ENCODE measurements around the gene CRELD1. TPM values are rescaled to one million over a fixed set of nuclear protein-coding genes. Genes with fewer than 3 reads are reported as not detected.

The CRELD1 gene
- total RNA-seq, 1 donor from 2014 or later, result 26.5 TPM

- H3K9me3 Mint-ChIP-seq (ENCODE audit: low read depth), result no peaks in the 10 kb centered on the region
- peak; percentile 79 for DNase-seq (ENCODE audit: low spot score)
- peak overlapping the region; percentile 33 for H3K4me3 Mint-ChIP-seq (ENCODE audit: unreplicated experiment)
- H3K4me1 Mint-ChIP-seq (ENCODE audit: low read depth), result peaks cover 39% of the 10 kb centered on the region
- H3K27me3 Mint-ChIP-seq (ENCODE audit: low read depth), result no peaks in the 10 kb centered on the region
- TF ChIP-seq, protein P1, sequence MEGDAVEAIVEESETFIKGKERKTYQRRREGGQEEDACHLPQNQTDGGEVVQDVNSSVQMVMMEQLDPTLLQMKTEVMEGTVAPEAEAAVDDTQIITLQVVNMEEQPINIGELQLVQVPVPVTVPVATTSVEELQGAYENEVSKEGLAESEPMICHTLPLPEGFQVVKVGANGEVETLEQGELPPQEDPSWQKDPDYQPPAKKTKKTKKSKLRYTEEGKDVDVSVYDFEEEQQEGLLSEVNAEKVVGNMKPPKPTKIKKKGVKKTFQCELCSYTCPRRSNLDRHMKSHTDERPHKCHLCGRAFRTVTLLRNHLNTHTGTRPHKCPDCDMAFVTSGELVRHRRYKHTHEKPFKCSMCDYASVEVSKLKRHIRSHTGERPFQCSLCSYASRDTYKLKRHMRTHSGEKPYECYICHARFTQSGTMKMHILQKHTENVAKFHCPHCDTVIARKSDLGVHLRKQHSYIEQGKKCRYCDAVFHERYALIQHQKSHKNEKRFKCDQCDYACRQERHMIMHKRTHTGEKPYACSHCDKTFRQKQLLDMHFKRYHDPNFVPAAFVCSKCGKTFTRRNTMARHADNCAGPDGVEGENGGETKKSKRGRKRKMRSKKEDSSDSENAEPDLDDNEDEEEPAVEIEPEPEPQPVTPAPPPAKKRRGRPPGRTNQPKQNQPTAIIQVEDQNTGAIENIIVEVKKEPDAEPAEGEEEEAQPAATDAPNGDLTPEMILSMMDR (IDR thresholded peaks at IDR 0.05), result no peak
- H3K36me3 Mint-ChIP-seq (ENCODE audit: low read depth), result no peaks in the 10 kb centered on the region
- no peak overlapping the region for H3K27ac Mint-ChIP-seq (ENCODE audit: unreplicated experiment)
These were observed 15.8 kb upstream of the CRELD1 start for GRCh38 chr3:9917820-9918219.

- Mint-ChIP-seq H3K27ac (ENCODE audit: unreplicated experiment) (no peak overlapping the region), H3K4me3 (ENCODE audit: unreplicated experiment) (no peak overlapping the region), H3K36me3 (ENCODE audit: low read depth) (no peaks in the 10 kb centered on the region), H3K27me3 (ENCODE audit: low read depth) (no peaks in the 10 kb centered on the region), H3K4me1 (ENCODE audit: low read depth) (peaks cover 38% of the 10 kb centered on the region), H3K9me3 (ENCODE audit: low read depth) (no peaks in the 10 kb centered on the region)
- TF ChIP-seq, protein P1 (IDR thresholded peaks at IDR 0.05), result no peak
- no peak for DNase-seq (ENCODE audit: low spot score)
These were observed 15.2 kb upstream of the CRELD1 start for GRCh38 chr3:9918261-9919038.

DNA sequence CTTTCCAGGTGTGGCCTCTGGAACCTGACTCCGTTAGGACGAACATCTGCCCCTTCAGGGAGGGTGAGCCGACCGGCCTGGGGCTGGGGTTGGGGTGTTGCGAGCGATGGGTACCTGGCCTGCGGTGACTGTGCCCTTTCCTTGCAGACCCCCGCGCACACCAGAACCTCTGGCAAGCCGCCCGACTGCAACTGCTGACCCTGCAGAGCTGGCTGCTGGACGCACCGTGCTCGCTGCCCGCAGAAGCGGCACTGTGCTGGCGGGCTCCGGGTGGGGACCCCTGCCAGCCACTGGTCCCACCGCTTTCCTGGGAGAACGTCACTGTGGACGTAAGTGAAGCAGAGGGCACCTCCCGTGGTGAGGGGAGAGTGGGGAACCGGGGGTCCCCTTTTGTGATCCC is 5.5 kb upstream of the CRELD1 start:
- DNase-seq (ENCODE audit: low spot score), result no peak
- Mint-ChIP-seq H3K9me3 (ENCODE audit: low read depth) (no peaks in the 10 kb centered on the region), H3K27ac (ENCODE audit: unreplicated experiment) (no peak overlapping the region), H3K4me1 (ENCODE audit: low read depth) (peaks cover 4% of the 10 kb centered on the region), H3K4me3 (ENCODE audit: unreplicated experiment) (no peak overlapping the region), H3K27me3 (ENCODE audit: low read depth) (no peaks in the 10 kb centered on the region), H3K36me3 (ENCODE audit: low read depth) (peaks cover 12% of the 10 kb centered on the region)
- TF ChIP-seq, protein P1 (IDR thresholded peaks at IDR 0.05), result no peak

- Mint-ChIP-seq H3K4me3 (ENCODE audit: unreplicated experiment) (no peak overlapping the region), H3K36me3 (ENCODE audit: low read depth) (peaks cover 6% of the 10 kb centered on the region), H3K4me1 (ENCODE audit: low read depth) (peaks cover 24% of the 10 kb centered on the region), H3K9me3 (ENCODE audit: low read depth) (no peaks in the 10 kb centered on the region), H3K27ac (ENCODE audit: unreplicated experiment) (no peak overlapping the region), H3K27me3 (ENCODE audit: low read depth) (no peaks in the 10 kb centered on the region)
- TF ChIP-seq, protein P1 (IDR thresholded peaks at IDR 0.05), result peak; percentile 58
- DNase-seq (ENCODE audit: low spot score), result no peak
These were observed 2.7 kb upstream of the CRELD1 start for GRCh38 chr3:9930804-9931418.

DNA sequence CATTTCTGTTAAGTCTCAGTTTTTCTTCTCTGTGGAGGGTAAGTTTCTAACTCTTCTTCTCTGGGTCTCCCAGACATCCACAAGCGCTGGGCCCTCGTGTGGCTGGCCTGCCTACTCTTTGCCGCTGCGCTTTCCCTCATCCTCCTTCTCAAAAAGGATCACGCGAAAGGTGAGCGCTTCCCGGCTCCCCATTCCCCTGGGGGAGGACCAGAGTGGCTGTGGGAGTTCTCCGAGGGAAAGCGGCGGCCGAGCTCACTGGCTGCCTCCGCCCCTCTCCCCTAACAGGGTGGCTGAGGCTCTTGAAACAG is 1.1 kb upstream of the CRELD1 start:
- Mint-ChIP-seq H3K4me3 (ENCODE audit: unreplicated experiment) (peak overlapping the region; percentile 80), H3K36me3 (ENCODE audit: low read depth) (peaks cover 7% of the 10 kb centered on the region), H3K27me3 (ENCODE audit: low read depth) (no peaks in the 10 kb centered on the region), H3K27ac (ENCODE audit: unreplicated experiment) (peak overlapping the region; percentile 82), H3K9me3 (ENCODE audit: low read depth) (no peaks in the 10 kb centered on the region), H3K4me1 (ENCODE audit: low read depth) (peaks cover 24% of the 10 kb centered on the region)
- TF ChIP-seq, protein P1 (IDR thresholded peaks at IDR 0.05), result no peak
- no peak for DNase-seq (ENCODE audit: low spot score)
